Nephron progenitor cell (in vitro differentiated cells): ENCODE data around the gene RIC1.

ENCODE experiments used
- DNase-seq: peaks from one replicate; pipeline ENCODE4 v3.0.0; 2021
- H3K27ac Mint-ChIP-seq: 2 replicates; pipeline ENCODE4 v1.8.0; 2021; ENCODE audit warnings: mild to moderate bottlenecking, moderate library complexity, mixed read lengths
- H3K27me3 Mint-ChIP-seq: 2 replicates; pipeline ENCODE4 v1.8.0; 2021; ENCODE audit warnings: mild to moderate bottlenecking, low read depth, mixed read lengths; ENCODE audit not compliant: poor library complexity
- H3K36me3 Mint-ChIP-seq: 2 replicates; pipeline ENCODE4 v1.8.0; 2021; ENCODE audit warnings: low read depth, mixed read lengths
- H3K4me1 Mint-ChIP-seq: 2 replicates; pipeline ENCODE4 v1.8.0; 2021; ENCODE audit warnings: mixed read lengths
- H3K4me3 Mint-ChIP-seq: 2 replicates; pipeline ENCODE4 v1.8.0; 2021; ENCODE audit warnings: mild to moderate bottlenecking, moderate library complexity, mixed read lengths
- H3K9me3 Mint-ChIP-seq: 2 replicates; pipeline ENCODE4 v1.8.0; 2021; ENCODE audit warnings: mild to moderate bottlenecking, moderate library complexity, mixed read lengths
- TF ChIP-seq, protein P1 (sequence below): fragments of 200-600 bp; sonication (generic); IDR thresholded peaks from 2 replicates; pipeline ENCODE4 v1.5.0; 2021; ENCODE audit warnings: antibody characterized with exemption

The RIC1 gene

DNA sequence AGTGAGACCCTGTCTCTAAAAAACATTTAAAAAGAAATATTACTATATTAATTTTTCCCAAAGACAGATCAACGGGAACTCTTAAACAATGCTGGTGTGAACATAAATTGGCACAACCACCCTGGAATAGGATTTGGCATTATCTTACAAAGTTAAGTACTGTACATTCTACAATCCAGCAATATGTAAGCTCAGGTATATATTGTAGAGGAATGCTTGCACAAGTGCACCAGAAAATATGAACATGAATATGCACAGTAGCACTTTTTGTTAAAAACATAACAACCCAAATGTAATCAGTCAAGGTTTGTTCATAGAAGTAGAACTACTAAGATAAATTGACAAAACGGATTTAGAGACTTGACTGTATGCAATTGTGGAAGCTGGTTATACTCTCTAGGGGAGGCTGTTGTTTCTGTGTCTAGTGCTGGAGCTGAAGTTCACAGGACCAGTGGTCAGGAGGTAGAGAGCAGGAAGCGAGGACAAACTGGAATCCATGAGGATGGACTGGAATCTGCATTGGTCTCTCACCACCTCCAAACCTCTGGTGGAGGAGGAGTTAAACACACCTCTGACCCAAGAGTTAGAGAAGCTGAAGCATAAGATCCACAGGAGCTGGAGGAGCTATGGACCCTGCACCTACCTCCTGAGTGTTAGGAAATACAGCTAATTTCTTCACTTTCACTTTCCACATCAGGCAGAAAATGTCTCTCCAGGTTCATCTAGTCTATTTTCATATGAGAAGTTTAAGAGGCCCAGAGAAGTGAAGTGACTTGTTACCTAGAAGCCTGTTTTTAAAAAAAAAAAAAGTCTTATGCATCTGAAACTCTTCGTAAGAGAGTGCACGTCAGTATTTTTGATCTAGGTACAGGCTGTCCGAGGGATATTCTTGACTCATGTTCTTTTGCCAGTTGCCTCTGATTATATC, 20.3 kb upstream of the RIC1 start:
- H3K4me1 Mint-ChIP-seq = no peaks in the 10 kb centered on the region
- H3K4me3 Mint-ChIP-seq = no peak overlapping the region
- TF ChIP-seq, protein P1, sequence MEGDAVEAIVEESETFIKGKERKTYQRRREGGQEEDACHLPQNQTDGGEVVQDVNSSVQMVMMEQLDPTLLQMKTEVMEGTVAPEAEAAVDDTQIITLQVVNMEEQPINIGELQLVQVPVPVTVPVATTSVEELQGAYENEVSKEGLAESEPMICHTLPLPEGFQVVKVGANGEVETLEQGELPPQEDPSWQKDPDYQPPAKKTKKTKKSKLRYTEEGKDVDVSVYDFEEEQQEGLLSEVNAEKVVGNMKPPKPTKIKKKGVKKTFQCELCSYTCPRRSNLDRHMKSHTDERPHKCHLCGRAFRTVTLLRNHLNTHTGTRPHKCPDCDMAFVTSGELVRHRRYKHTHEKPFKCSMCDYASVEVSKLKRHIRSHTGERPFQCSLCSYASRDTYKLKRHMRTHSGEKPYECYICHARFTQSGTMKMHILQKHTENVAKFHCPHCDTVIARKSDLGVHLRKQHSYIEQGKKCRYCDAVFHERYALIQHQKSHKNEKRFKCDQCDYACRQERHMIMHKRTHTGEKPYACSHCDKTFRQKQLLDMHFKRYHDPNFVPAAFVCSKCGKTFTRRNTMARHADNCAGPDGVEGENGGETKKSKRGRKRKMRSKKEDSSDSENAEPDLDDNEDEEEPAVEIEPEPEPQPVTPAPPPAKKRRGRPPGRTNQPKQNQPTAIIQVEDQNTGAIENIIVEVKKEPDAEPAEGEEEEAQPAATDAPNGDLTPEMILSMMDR = no peak
- peaks cover 9% of the 10 kb centered on the region for H3K9me3 Mint-ChIP-seq
- H3K27me3 Mint-ChIP-seq = no peaks in the 10 kb centered on the region
- no peak for DNase-seq
- peaks cover 5% of the 10 kb centered on the region for H3K36me3 Mint-ChIP-seq
- H3K27ac Mint-ChIP-seq = no peak overlapping the region

DNA sequence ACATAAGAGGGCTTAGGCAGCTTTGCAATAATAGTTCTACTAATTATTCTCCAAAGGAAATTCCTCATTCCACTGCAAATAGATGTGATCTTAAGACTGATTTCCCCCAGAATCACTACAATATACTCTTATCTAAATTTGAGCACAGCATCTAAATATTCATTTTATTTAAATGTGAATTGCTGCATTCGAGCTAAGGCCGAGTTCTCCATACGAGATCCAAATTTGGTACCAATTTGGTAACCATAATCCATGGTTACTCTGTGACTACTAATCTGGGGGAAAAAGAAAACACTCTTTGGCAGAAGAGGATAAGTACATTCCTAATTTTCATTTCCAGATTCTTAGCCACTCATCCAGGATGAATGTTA, 19.7 kb upstream of the RIC1 start:
- TF ChIP-seq, protein P1 = no peak
- H3K9me3 Mint-ChIP-seq = peaks cover 9% of the 10 kb centered on the region
- no peaks in the 10 kb centered on the region for H3K4me1 Mint-ChIP-seq
- H3K27ac Mint-ChIP-seq = no peak overlapping the region
- peaks cover 5% of the 10 kb centered on the region for H3K36me3 Mint-ChIP-seq
- no peak overlapping the region for H3K4me3 Mint-ChIP-seq
- no peak for DNase-seq
- no peaks in the 10 kb centered on the region for H3K27me3 Mint-ChIP-seq

DNA sequence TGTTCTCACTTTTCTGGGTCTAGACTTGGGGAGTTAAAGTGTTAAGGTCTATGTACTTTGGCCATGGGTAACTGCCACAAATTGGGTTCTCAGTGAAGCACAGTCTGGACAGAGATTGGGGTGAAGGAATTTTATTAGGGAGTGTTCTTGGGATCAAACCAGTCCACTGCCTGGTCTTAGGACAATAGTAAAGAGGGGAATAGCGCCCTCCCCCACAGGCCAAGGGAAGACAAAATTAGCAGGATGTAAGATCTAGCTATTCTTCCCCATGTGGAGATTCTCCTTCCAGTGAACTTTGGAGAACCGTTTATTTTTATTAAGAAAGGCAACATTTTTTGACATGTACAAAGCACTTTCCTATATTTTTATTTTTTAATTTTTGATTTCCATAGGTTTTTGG, 18.4 kb upstream of the RIC1 start:
- Mint-ChIP-seq H3K27ac (no peak overlapping the region), H3K9me3 (peaks cover 9% of the 10 kb centered on the region)
- TF ChIP-seq, protein P1 = no peak

DNA sequence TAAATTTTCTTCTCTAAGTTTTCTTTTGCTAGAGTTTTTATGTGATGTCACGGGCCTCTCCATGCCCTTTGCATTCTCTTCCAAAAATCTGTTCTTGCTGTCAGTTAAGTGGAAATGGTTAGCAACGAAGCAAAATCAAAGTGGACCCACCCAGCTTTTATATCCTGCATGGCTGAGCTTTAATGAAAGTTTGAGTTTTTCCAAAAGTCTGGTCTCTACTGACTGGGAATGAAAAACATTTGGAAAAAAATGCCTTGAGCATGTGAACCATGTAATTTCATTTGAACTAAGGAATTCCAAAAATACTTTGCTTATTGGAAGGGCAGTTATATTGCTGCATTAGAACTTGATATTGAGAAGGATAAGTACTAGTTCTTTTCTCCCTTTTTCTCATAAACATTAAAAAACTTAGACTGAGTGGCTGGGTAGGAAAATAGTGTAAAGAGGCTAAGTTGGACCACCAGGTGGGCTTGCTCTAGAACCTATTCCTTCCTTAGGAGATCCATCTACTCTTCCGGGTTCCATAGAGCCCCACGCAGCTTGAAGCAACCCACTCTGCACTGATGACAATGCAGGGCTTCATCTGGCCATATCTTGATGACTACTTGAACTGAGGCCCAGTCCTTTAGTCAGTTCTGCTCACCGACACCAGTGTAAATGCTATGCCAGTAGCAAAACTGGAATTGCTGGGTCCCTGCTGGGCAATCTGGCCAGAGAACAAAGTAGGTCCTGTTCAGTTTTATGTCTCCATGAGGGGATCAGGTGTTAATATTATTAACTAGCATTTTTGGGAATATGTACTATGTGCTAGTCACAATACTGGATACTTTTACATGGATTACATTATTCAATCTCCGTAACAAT, 17.4 kb upstream of the RIC1 start:
- H3K36me3 Mint-ChIP-seq = peaks cover 3% of the 10 kb centered on the region
- no peaks in the 10 kb centered on the region for H3K4me1 Mint-ChIP-seq
- TF ChIP-seq, protein P1 = no peak
- no peak overlapping the region for H3K27ac Mint-ChIP-seq
- DNase-seq = no peak
- no peak overlapping the region for H3K4me3 Mint-ChIP-seq
- peaks cover 3% of the 10 kb centered on the region for H3K9me3 Mint-ChIP-seq
- H3K27me3 Mint-ChIP-seq = no peaks in the 10 kb centered on the region

More for the DNA sequence above, 18.4 kb upstream of the RIC1 start:
- H3K4me3 Mint-ChIP-seq = no peak overlapping the region
- H3K27me3 Mint-ChIP-seq = no peaks in the 10 kb centered on the region
- DNase-seq = no peak
- no peaks in the 10 kb centered on the region for H3K4me1 Mint-ChIP-seq
- peaks cover 5% of the 10 kb centered on the region for H3K36me3 Mint-ChIP-seq

DNA sequence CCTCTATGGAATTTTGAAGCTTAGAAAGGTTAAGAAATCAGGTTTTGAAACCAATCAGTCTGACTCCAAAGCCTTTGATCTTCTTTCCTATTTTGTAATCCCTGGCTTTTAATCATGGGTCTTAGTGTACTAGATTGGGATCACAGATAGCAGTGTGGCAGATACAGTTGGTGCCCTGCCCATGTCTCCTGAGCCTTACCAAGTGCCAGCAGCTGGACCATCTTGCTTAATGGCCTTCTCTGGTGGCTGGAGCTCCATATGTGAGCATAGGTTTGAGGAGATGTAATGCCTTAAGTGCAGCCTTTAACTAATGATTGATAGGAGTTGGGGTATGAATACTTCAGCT, 16.7 kb upstream of the RIC1 start:
- H3K27me3 Mint-ChIP-seq = no peaks in the 10 kb centered on the region
- no peak overlapping the region for H3K4me3 Mint-ChIP-seq
- DNase-seq = no peak
- no peaks in the 10 kb centered on the region for H3K9me3 Mint-ChIP-seq
- no peak overlapping the region for H3K27ac Mint-ChIP-seq
- TF ChIP-seq, protein P1 = no peak
- no peaks in the 10 kb centered on the region for H3K4me1 Mint-ChIP-seq
- H3K36me3 Mint-ChIP-seq = no peaks in the 10 kb centered on the region
